Measurements from ENCODE around the gene NTSR1. TPM values are rescaled to one million over a fixed set of nuclear protein-coding genes. Genes with fewer than 3 reads are reported as not detected.

NTSR1 gene
- total RNA-seq, 1 donor from 2014 or later = 0.23 TPM

- intact Hi-C loops (cut with micrococcal nuclease) = loop anchor here (5.0 kb wide), 1 partner anchor 127 kb away; no protein-coding TSS in a partner anchor
These were observed 70.7 kb downstream of the NTSR1 start for GRCh38 chr20:62779417-62779685.

- intact Hi-C loops (cut with micrococcal nuclease) = no loop called here
These were observed 71.6 kb downstream of the NTSR1 start for GRCh38 chr20:62780204-62780603.

GRCh38 chr20:62780696-62781095 is 72.1 kb downstream of the NTSR1 start:
- intact Hi-C loops (cut with micrococcal nuclease) = no loop called here

- intact Hi-C loops (cut with micrococcal nuclease) = no loop called here
These were observed 73.7 kb downstream of the NTSR1 start for GRCh38 chr20:62782149-62782892.

- intact Hi-C loops (cut with micrococcal nuclease) = no loop called here
These were observed 74.2 kb downstream of the NTSR1 start for GRCh38 chr20:62782893-62783278.

- intact Hi-C loops (cut with micrococcal nuclease) = no loop called here
These were observed 75.9 kb downstream of the NTSR1 start for GRCh38 chr20:62784497-62784896.

- intact Hi-C loops (cut with micrococcal nuclease) = no loop called here
These were observed 76.8 kb downstream of the NTSR1 start for GRCh38 chr20:62785393-62785792.

GRCh38 chr20:62786157-62786556 is 77.5 kb downstream of the NTSR1 start:
- intact Hi-C loops (cut with micrococcal nuclease) = no loop called here

GRCh38 chr20:62787321-62787720 is 78.7 kb downstream of the NTSR1 start:
- intact Hi-C loops (cut with micrococcal nuclease) = no loop called here

- intact Hi-C loops (cut with micrococcal nuclease) = no loop called here
These were observed 79.2 kb downstream of the NTSR1 start for GRCh38 chr20:62787866-62788265.

- intact Hi-C loops (cut with micrococcal nuclease) = no loop called here
These were observed 80.0 kb downstream of the NTSR1 start for GRCh38 chr20:62788607-62789006.

- intact Hi-C loops (cut with micrococcal nuclease) = loop anchor here (5.0 kb wide), 1 partner anchor 168 kb away; no protein-coding TSS in a partner anchor
These were observed 81.4 kb downstream of the NTSR1 start for GRCh38 chr20:62790075-62790474.

GRCh38 chr20:62791301-62792181 is 82.9 kb downstream of the NTSR1 start:
- intact Hi-C loops (cut with micrococcal nuclease) = loop anchor here (1.0 to 5.0 kb wide), 4 partner anchors 15 to 291 kb away; no protein-coding TSS in a partner anchor

GRCh38 chr20:62792182-62792939 is 83.7 kb downstream of the NTSR1 start:
- intact Hi-C loops (cut with micrococcal nuclease) = loop anchor here (5.0 kb wide), 1 partner anchor 170 kb away; no protein-coding TSS in a partner anchor

- intact Hi-C loops (cut with micrococcal nuclease) = loop anchor here (5.0 kb wide), 1 partner anchor 171 kb away; no protein-coding TSS in a partner anchor
These were observed 84.5 kb downstream of the NTSR1 start for GRCh38 chr20:62792940-62793756.

GRCh38 chr20:62793757-62794006 is 85.0 kb downstream of the NTSR1 start:
- intact Hi-C loops (cut with micrococcal nuclease) = loop anchor here (1.0 to 5.0 kb wide), 10 partner anchors 11 to 671 kb away; partner anchors contain the start of genes ADRM1, CABLES2, LSM14B and OGFR

- intact Hi-C loops (cut with micrococcal nuclease) = loop anchor here (1.0 to 5.0 kb wide), 10 partner anchors 10 to 671 kb away; partner anchors contain the start of genes ADRM1, CABLES2, LSM14B and OGFR
These were observed 85.5 kb downstream of the NTSR1 start for GRCh38 chr20:62794007-62794724.

GRCh38 chr20:62795023-62795761 is 86.6 kb downstream of the NTSR1 start:
- intact Hi-C loops (cut with micrococcal nuclease) = loop anchor here (2.0 to 5.0 kb wide), 3 partner anchors 132 to 672 kb away; partner anchors contain the start of genes DIDO1, LSM14B and SLCO4A1

All from T-helper 2 cell treated with Interferon-gamma antibody and Interleukin-4, amounts not matched to agents 100 ng/mL and 5 ng/mL, for 36 hours (primary cell).